Brain microvascular endothelial cell (primary cell): ENCODE data around the gene SH3RF2.
"Not testable (repeated sequence)": the region's sequence is repeated elsewhere in the genome, so short reads cannot be mapped to it uniquely, and the experiment has no call there.

Source experiments
- DNase-seq: peaks from one replicate; pipeline ENCODE4 v3.0.0-alpha.2; 2020
- H3K27ac ChIP-seq: fragments of 250-450 bp; sonication (Bioruptor Pico); 2 replicates; pipeline ENCODE4 v1.5.1; 2020; ENCODE audit warnings: mild to moderate bottlenecking, moderate library complexity
- H3K27me3 ChIP-seq: fragments of 250-450 bp; sonication (Bioruptor Pico); replicated peaks from 2 replicates; pipeline ENCODE4 v1.5.1; 2020; ENCODE audit warnings: mild to moderate bottlenecking
- H3K36me3 ChIP-seq: fragments of 250-450 bp; sonication (Bioruptor Pico); replicated peaks from 2 replicates; pipeline ENCODE4 v1.5.1; 2020; ENCODE audit warnings: mild to moderate bottlenecking
- H3K4me3 ChIP-seq: 2 replicates; pipeline ENCODE4 v1.5.1; 2011; ENCODE audit warnings: low read depth, mild to moderate bottlenecking, control low read depth, low read length, moderate library complexity
- in situ Hi-C: cut with HindIII; loops from 2 replicates; pipeline ENCODE4 v1.10.0; 2017; ENCODE audit warnings: low sequenced_read_pairs, low pct_ligation_motif_present
- TF ChIP-seq, protein P1 (sequence below): IDR thresholded peaks from 2 replicates; pipeline ENCODE4 v1.5.1; 2011; ENCODE audit warnings: low read depth, mild to moderate bottlenecking, moderate library complexity, low read length, control low read depth, inconsistent platforms; ENCODE audit errors: missing control alignments

Gene SH3RF2

DNA sequence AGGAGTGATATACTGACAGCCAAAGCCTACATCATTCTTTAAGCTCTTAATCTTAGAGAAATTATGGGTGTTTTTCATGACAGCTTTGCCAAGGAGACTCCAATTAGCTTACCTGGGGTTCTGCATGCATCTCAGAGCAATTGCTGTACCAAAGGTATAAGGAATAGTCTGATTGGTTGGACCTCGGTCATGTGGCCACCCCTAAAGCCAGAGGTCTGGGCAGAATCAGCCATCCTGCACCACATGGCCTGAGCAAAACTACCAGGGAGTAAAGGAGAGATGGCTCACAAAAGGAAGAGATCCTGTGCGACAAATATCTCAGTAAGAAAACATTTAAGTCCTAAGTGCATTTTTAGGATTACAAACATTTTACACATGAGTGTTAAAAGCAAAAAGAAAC is 25.6 kb downstream of the SH3RF2 start:
- no peak for DNase-seq
- no peaks in the 10 kb centered on the region for H3K36me3 ChIP-seq
- in situ Hi-C loops = no loop called here
- TF ChIP-seq, protein P1, sequence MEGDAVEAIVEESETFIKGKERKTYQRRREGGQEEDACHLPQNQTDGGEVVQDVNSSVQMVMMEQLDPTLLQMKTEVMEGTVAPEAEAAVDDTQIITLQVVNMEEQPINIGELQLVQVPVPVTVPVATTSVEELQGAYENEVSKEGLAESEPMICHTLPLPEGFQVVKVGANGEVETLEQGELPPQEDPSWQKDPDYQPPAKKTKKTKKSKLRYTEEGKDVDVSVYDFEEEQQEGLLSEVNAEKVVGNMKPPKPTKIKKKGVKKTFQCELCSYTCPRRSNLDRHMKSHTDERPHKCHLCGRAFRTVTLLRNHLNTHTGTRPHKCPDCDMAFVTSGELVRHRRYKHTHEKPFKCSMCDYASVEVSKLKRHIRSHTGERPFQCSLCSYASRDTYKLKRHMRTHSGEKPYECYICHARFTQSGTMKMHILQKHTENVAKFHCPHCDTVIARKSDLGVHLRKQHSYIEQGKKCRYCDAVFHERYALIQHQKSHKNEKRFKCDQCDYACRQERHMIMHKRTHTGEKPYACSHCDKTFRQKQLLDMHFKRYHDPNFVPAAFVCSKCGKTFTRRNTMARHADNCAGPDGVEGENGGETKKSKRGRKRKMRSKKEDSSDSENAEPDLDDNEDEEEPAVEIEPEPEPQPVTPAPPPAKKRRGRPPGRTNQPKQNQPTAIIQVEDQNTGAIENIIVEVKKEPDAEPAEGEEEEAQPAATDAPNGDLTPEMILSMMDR = no peak
- H3K27me3 ChIP-seq = no peaks in the 10 kb centered on the region
- no peak overlapping the region for H3K4me3 ChIP-seq
- no peak overlapping the region for H3K27ac ChIP-seq

DNA sequence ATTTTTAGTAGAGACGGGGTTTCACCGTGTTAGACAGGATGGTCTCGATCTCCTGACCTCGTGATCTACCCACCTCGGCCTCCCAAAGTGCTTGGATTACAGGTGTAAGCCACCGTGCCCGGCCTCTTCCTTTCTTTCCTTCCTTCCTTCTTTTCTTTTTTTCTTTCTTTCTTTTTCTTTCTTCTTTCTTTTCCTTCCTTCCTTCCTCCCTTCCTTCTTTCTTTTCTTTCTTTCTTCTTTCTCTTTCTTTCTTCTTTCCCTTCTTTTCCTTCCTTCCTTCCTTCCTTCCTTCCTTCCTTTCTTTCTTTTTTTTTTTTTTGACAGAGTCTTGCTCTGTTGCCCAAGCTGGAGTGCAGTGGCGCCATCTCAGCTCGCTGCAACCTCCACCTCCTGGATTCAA is 27.6 kb downstream of the SH3RF2 start:
- H3K27ac ChIP-seq, DNase-seq, in situ Hi-C loops, H3K4me3 ChIP-seq, H3K36me3 ChIP-seq, H3K27me3 ChIP-seq: not testable (repeated sequence)

GRCh38 chr5:145965804-145966203 is 29.4 kb downstream of the SH3RF2 start:
- Histone ChIP-seq H3K27ac (no peak overlapping the region), H3K36me3 (no peaks in the 10 kb centered on the region), H3K4me3 (no peak overlapping the region), H3K27me3 (no peaks in the 10 kb centered on the region)
- in situ Hi-C loops = no loop called here
- TF ChIP-seq, protein P1 = no peak
- DNase-seq = no peak

DNA sequence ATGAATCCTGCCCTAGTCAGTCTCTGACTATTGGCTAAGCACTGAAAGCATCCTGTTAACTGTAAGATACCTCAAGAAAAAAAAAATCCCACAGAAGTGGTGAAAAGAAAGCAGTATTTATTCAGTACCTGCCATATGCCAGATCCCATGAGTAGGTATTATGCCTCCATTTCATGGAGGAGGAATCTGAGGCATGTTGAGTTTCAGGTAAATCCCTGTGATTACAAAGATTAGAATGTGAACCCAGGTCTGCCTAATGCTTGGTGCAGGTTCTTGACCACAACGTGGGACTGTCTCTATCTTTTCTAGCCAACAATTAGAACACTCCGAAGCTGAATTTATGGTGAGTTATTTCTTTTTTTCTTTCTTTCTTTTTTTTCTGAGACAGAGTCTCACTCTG is 30.9 kb downstream of the SH3RF2 start:
- no peak overlapping the region for H3K4me3 ChIP-seq
- in situ Hi-C loops = no loop called here

GRCh38 chr5:145968970-145969713 is 32.8 kb downstream of the SH3RF2 start:
- Histone ChIP-seq H3K27ac (no peak overlapping the region), H3K4me3 (no peak overlapping the region), H3K27me3 (no peaks in the 10 kb centered on the region), H3K36me3 (no peaks in the 10 kb centered on the region)
- TF ChIP-seq, protein P1 = no peak
- no peak for DNase-seq
- in situ Hi-C loops = no loop called here

More for the DNA sequence above, 30.9 kb downstream of the SH3RF2 start:
- no peak overlapping the region for H3K27ac ChIP-seq
- H3K27me3 ChIP-seq = no peaks in the 10 kb centered on the region
- no peaks in the 10 kb centered on the region for H3K36me3 ChIP-seq
- TF ChIP-seq, protein P1 = no peak
- DNase-seq = no peak

- TF ChIP-seq, protein P1 = no peak
- Histone ChIP-seq H3K27ac (no peak overlapping the region), H3K36me3 (no peaks in the 10 kb centered on the region), H3K4me3 (no peak overlapping the region), H3K27me3 (no peaks in the 10 kb centered on the region)
- DNase-seq = no peak
- in situ Hi-C loops = no loop called here
Measured at GRCh38 chr5:145969714-145970092, 33.3 kb downstream of the SH3RF2 start.
